Adrenal gland (tissue), 5 donors: ENCODE data around the gene SPATA25.

Source experiments
- POLR2A ChIP-seq, 2 donors: fragments of 450-650 bp; IDR thresholded peaks; one replicate each; pipeline ENCODE4 v1.6.1; 2017; ENCODE audit warnings: antibody characterized with exemption in 2 of 2, mild to moderate bottlenecking in 2 of 2, moderate library complexity in 1 of 2
- TF ChIP-seq, protein P1 (sequence below), 6 experiments: fragments of 450-650 bp in 4 of 6; fragments of 200-600 bp in 2 of 6; sonication (generic) in 1 of 6; IDR thresholded peaks; 1 replicate in 5 of 6; 2 replicates in 1 of 6; pipeline versions ENCODE4 v1.5.1 to v1.8.0; 2016 to 2021; ENCODE audit warnings: antibody characterized with exemption in 6 of 6, mild to moderate bottlenecking in 2 of 6, moderate library complexity in 1 of 6
- donor health status: DM: no; HTN: no; CAD: no.

DNA sequence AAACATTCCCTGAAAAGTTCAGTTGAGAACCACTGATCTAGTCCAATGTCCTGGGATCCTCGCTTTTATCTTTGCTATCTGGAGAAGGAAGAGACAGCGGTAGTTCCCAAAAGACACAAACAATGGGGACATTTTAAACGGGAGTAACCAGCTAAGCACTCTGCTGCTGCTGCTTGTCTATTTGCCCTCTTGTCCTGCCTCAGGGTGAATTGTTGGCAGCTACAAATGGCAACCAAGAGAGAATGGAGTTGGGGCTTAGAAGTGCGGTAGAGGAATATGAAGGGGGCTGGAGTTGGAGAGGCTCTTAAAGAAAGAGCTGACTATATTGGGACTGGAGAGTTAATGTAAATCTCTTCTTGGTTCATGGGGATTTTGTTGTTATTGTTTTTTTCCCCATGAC lies 12.8 kb downstream of the SPATA25 start:
- TF ChIP-seq, protein P1, sequence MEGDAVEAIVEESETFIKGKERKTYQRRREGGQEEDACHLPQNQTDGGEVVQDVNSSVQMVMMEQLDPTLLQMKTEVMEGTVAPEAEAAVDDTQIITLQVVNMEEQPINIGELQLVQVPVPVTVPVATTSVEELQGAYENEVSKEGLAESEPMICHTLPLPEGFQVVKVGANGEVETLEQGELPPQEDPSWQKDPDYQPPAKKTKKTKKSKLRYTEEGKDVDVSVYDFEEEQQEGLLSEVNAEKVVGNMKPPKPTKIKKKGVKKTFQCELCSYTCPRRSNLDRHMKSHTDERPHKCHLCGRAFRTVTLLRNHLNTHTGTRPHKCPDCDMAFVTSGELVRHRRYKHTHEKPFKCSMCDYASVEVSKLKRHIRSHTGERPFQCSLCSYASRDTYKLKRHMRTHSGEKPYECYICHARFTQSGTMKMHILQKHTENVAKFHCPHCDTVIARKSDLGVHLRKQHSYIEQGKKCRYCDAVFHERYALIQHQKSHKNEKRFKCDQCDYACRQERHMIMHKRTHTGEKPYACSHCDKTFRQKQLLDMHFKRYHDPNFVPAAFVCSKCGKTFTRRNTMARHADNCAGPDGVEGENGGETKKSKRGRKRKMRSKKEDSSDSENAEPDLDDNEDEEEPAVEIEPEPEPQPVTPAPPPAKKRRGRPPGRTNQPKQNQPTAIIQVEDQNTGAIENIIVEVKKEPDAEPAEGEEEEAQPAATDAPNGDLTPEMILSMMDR (IDR thresholded peaks at IDR 0.05), result no peak
- no peak for TF ChIP-seq POLR2A (IDR thresholded peaks at IDR 0.05)
